H9 (cell line): ENCODE data around the gene CARHSP1. TPM values are rescaled to one million over a fixed set of nuclear protein-coding genes. Genes with fewer than 3 reads are reported as not detected.

ENCODE experiments used
- DNase-seq: peaks from one replicate; pipeline ENCODE4 v3.0.0-alpha.2; 2017
- H2AFZ ChIP-seq: one replicate; pipeline ENCODE4 v1.6.1; 2013; ENCODE audit warnings: mild to moderate bottlenecking, low read length, control low read depth, moderate library complexity
- H2AK5ac ChIP-seq: 2 replicates; pipeline ENCODE4 v1.6.1; 2013; ENCODE audit warnings: low read length, control low read depth, mixed read lengths; ENCODE audit not compliant: insufficient read length
- H2BK120ac ChIP-seq: one replicate; pipeline ENCODE4 v1.6.1; 2013; ENCODE audit warnings: low read depth, mild to moderate bottlenecking, low read length, control low read depth, inconsistent platforms; ENCODE audit not compliant: poor library complexity, severe bottlenecking
- H2BK12ac ChIP-seq: 2 replicates; pipeline ENCODE4 v1.6.1; 2013; ENCODE audit warnings: low read length, control low read depth, mixed read lengths, low read depth; ENCODE audit not compliant: insufficient read length
- H2BK15ac ChIP-seq: 2 replicates; pipeline ENCODE4 v1.6.1; 2013; ENCODE audit warnings: low read depth, low read length, control low read depth
- H2BK20ac ChIP-seq: one replicate; pipeline ENCODE4 v1.6.1; 2013; ENCODE audit warnings: low read depth, mild to moderate bottlenecking, low read length, control low read depth, inconsistent platforms; ENCODE audit not compliant: poor library complexity, severe bottlenecking
- H2BK5ac ChIP-seq: 2 replicates; pipeline ENCODE4 v1.6.1; 2013; ENCODE audit warnings: low read length, control low read depth, mixed read lengths; ENCODE audit not compliant: insufficient read length
- H3K14ac ChIP-seq: 2 replicates; pipeline ENCODE4 v1.6.1; 2013; ENCODE audit warnings: low read length, control low read depth; ENCODE audit not compliant: insufficient read depth
- H3K18ac ChIP-seq: 2 replicates; pipeline ENCODE4 v1.6.1; 2013; ENCODE audit warnings: low read depth, mild to moderate bottlenecking, mixed read lengths, low read length, control low read depth; ENCODE audit not compliant: insufficient read length
- H3K23ac ChIP-seq: 2 replicates; pipeline ENCODE4 v1.6.1; 2013; ENCODE audit warnings: low read length, control low read depth, mixed read lengths, low read depth; ENCODE audit not compliant: insufficient read length
- H3K23me2 ChIP-seq: 2 replicates; pipeline ENCODE4 v1.6.1; 2013; ENCODE audit warnings: low read depth, mild to moderate bottlenecking, mixed read lengths, low read length, control low read depth; ENCODE audit not compliant: insufficient read length, poor library complexity, severe bottlenecking
- H3K27ac ChIP-seq: 2 replicates; pipeline ENCODE4 v1.5.1; 2013; ENCODE audit warnings: low read length, control low read depth, mixed read lengths, low read depth; ENCODE audit not compliant: insufficient read length
- H3K27me3 ChIP-seq: 2 replicates; pipeline ENCODE4 v1.6.1; 2013; ENCODE audit warnings: low read length, control low read depth, inconsistent platforms; ENCODE audit not compliant: insufficient read depth
- H3K4ac ChIP-seq: 2 replicates; pipeline ENCODE4 v1.6.1; 2013; ENCODE audit warnings: low read depth, mild to moderate bottlenecking, control low read depth, inconsistent platforms, low read length, moderate library complexity
- H3K4me1 ChIP-seq: 2 replicates; pipeline ENCODE4 v1.6.1; 2013; ENCODE audit warnings: low read length, control low read depth, inconsistent platforms; ENCODE audit not compliant: insufficient read depth
- H3K4me2 ChIP-seq: 2 replicates; pipeline ENCODE4 v1.6.1; 2013; ENCODE audit warnings: low read length, control low read depth, mixed read lengths; ENCODE audit not compliant: insufficient read length, insufficient read depth
- H3K56ac ChIP-seq: 2 replicates; pipeline ENCODE4 v1.6.1; 2013; ENCODE audit warnings: low read depth, mild to moderate bottlenecking, mixed read lengths, low read length, control low read depth; ENCODE audit not compliant: insufficient read length
- H3K79me1 ChIP-seq: 2 replicates; pipeline ENCODE4 v1.6.1; 2013; ENCODE audit warnings: low read depth, mild to moderate bottlenecking, moderate library complexity, low read length, control low read depth, inconsistent platforms; ENCODE audit not compliant: insufficient read depth, poor library complexity, severe bottlenecking
- H3K79me2 ChIP-seq: 2 replicates; pipeline ENCODE4 v1.6.1; 2013; ENCODE audit warnings: low read length, control low read depth, inconsistent platforms; ENCODE audit not compliant: insufficient read depth
- H3K9ac ChIP-seq: 2 replicates; pipeline ENCODE4 v1.6.1; 2013; ENCODE audit warnings: low read length, control low read depth, mixed read lengths; ENCODE audit not compliant: insufficient read length; ENCODE audit errors: extremely low read depth
- H3K9me3 ChIP-seq: one replicate; pipeline ENCODE4 v1.6.1; 2013; ENCODE audit warnings: low read depth, low read length, inconsistent platforms; ENCODE audit not compliant: control insufficient read depth
- H3T11ph ChIP-seq: one replicate; pipeline ENCODE4 v1.6.1; 2013; ENCODE audit warnings: mild to moderate bottlenecking, low read length, control low read depth, inconsistent platforms
- H4K20me1 ChIP-seq: one replicate; pipeline ENCODE4 v1.6.1; 2013; ENCODE audit not compliant: control insufficient read depth, insufficient read length, insufficient read depth
- H4K5ac ChIP-seq: 2 replicates; pipeline ENCODE4 v1.6.1; 2013; ENCODE audit warnings: low read depth, mild to moderate bottlenecking, mixed read lengths, low read length, control low read depth; ENCODE audit not compliant: insufficient read length
- H4K8ac ChIP-seq: replicated peaks from 2 replicates; pipeline ENCODE4 v1.6.1; 2013; ENCODE audit warnings: low read length, control low read depth, mixed read lengths, low read depth; ENCODE audit not compliant: insufficient read length
- H4K91ac ChIP-seq: 2 replicates; pipeline ENCODE4 v1.6.1; 2013; ENCODE audit warnings: low read depth, mild to moderate bottlenecking, moderate library complexity, mixed read lengths, low read length, control low read depth; ENCODE audit not compliant: insufficient read length
- H3K27ac Mint-ChIP-seq, 3 experiments: 2 replicates in 2 of 3; 3 replicates in 1 of 3; pipeline ENCODE4 v1.8.0; 2020 to 2021; ENCODE audit warnings: mixed read lengths in 3 of 3, mild to moderate bottlenecking in 1 of 3, moderate library complexity in 1 of 3
- H3K27me3 Mint-ChIP-seq: 2 replicates; pipeline ENCODE4 v1.8.0; 2021; ENCODE audit warnings: low read depth, mild to moderate bottlenecking, moderate library complexity, mixed read lengths
- H3K36me3 Mint-ChIP-seq, 3 experiments: 2 replicates in 2 of 3; 3 replicates in 1 of 3; pipeline ENCODE4 v1.8.0; 2020 to 2021; ENCODE audit warnings: low read depth in 3 of 3, mixed read lengths in 3 of 3; ENCODE audit not compliant: insufficient read depth in 1 of 3
- H3K4me1 Mint-ChIP-seq, 2 experiments: 2 replicates each; pipeline ENCODE4 v1.8.0; 2020; ENCODE audit warnings: mixed read lengths in 2 of 2
- H3K4me3 Mint-ChIP-seq, 2 experiments: 2 replicates in 1 of 2; 3 replicates in 1 of 2; pipeline ENCODE4 v1.8.0; 2020 to 2021; ENCODE audit warnings: mild to moderate bottlenecking in 2 of 2, mixed read lengths in 2 of 2, moderate library complexity in 1 of 2
- H3K9me3 Mint-ChIP-seq, 2 experiments: 2 replicates in 1 of 2; 3 replicates in 1 of 2; pipeline ENCODE4 v1.8.0; 2020; ENCODE audit warnings: mild to moderate bottlenecking in 2 of 2, mixed read lengths in 2 of 2, moderate library complexity in 1 of 2
- CTCF ChIP-seq: fragments of 200-600 bp; sonication (generic); conservative IDR thresholded peaks from 3 replicates; pipeline ENCODE4 v1.8.0; 2021; ENCODE audit warnings: antibody characterized with exemption, mild to moderate bottlenecking
- WGBS: extraction: QIAGEN DNeasy Blood & Tissue Kit; methylation state at CpG from one replicate; pipeline ENCODE4 v1.1.7; 2013; ENCODE audit warnings: missing lambda C conversion rate, low lambda C conversion rate, mixed read lengths; ENCODE audit not compliant: insufficient read length; ENCODE audit errors: extremely low coverage; 5-methylcytosine and 5-hydroxymethylcytosine counted together
- total RNA-seq: library from RNA; stranded (reverse); gene quantifications from 2 replicates; pipeline ENCODE4 v1.2.1, GENCODE V29; 2021

Gene CARHSP1
- total RNA-seq, 1 experiment from 2014 or later, result 194 TPM

GRCh38 chr16:8826278-8826879, 42.4 kb downstream of the CARHSP1 start:
- H3K27ac ChIP-seq, result no peak overlapping the region
- H3K23me2 ChIP-seq, result no peaks in the 10 kb centered on the region
- no peak overlapping the region for H3K4ac ChIP-seq
- DNase-seq, result no peak
- no peak overlapping the region for H3K23ac ChIP-seq
- no peaks in the 10 kb centered on the region for H3K27me3 ChIP-seq
- no peaks in the 10 kb centered on the region for H3K79me2 ChIP-seq
- H3T11ph ChIP-seq, result no peak overlapping the region
- H3K36me3 Mint-ChIP-seq, result peaks cover 55 to 74% (median 61%) of the 10 kb centered on the region in 3 experiments
- no peak overlapping the region for H3K18ac ChIP-seq
- no peak overlapping the region for H2BK120ac ChIP-seq
- H3K9me3 ChIP-seq, result no peaks in the 10 kb centered on the region
- no peak overlapping the region for H2BK5ac ChIP-seq
- no CpG with 5 or more reads among the region's 3 CpGs for WGBS
- no peak overlapping the region for H3K9ac ChIP-seq
- H3K4me3 Mint-ChIP-seq, result no peak overlapping the region
- H4K20me1 ChIP-seq, result no peaks in the 10 kb centered on the region
- H3K56ac ChIP-seq, result no peak overlapping the region
- no peaks in the 10 kb centered on the region for H3K9me3 Mint-ChIP-seq
- no peak overlapping the region for H2BK12ac ChIP-seq
- no peak overlapping the region for H4K91ac ChIP-seq
- H2AFZ ChIP-seq, result no peak overlapping the region
- H3K79me1 ChIP-seq, result no peaks in the 10 kb centered on the region
- no peak overlapping the region for H2BK15ac ChIP-seq
- H3K4me1 Mint-ChIP-seq, result peaks cover 46 to 49% of the 10 kb centered on the region in 2 experiments
- H3K4me1 ChIP-seq, result peaks cover 8% of the 10 kb centered on the region
- peak overlapping the region in 1 of 3 experiments; percentile 74; a peak in 2 of 7 replicates for H3K27ac Mint-ChIP-seq
- no peak overlapping the region for H2BK20ac ChIP-seq
- no peak overlapping the region for H3K14ac ChIP-seq
- no peak overlapping the region for H3K4me2 ChIP-seq
- no peak overlapping the region for H4K5ac ChIP-seq
- no peak overlapping the region for H2AK5ac ChIP-seq
- H4K8ac ChIP-seq, result no peak overlapping the region
- TF ChIP-seq CTCF, result no peak
- no peaks in the 10 kb centered on the region for H3K27me3 Mint-ChIP-seq
